GM18907 (cell line): ENCODE data around the gene COPS4.
A peak's percentile ranks its signal among the peaks of the same experiment; 100 is the strongest.
"Not testable (repeated sequence)": the region's sequence is repeated elsewhere in the genome, so short reads cannot be mapped to it uniquely, and the experiment has no call there.

Source experiments
- ATAC-seq: cut with Tn5 transposase; IDR thresholded peaks from one replicate; pipeline ENCODE4 v1.9.1; 2021; ENCODE audit warnings: mild to moderate bottlenecking, moderate library complexity; ENCODE audit not compliant: unreplicated experiment

COPS4 gene

DNA sequence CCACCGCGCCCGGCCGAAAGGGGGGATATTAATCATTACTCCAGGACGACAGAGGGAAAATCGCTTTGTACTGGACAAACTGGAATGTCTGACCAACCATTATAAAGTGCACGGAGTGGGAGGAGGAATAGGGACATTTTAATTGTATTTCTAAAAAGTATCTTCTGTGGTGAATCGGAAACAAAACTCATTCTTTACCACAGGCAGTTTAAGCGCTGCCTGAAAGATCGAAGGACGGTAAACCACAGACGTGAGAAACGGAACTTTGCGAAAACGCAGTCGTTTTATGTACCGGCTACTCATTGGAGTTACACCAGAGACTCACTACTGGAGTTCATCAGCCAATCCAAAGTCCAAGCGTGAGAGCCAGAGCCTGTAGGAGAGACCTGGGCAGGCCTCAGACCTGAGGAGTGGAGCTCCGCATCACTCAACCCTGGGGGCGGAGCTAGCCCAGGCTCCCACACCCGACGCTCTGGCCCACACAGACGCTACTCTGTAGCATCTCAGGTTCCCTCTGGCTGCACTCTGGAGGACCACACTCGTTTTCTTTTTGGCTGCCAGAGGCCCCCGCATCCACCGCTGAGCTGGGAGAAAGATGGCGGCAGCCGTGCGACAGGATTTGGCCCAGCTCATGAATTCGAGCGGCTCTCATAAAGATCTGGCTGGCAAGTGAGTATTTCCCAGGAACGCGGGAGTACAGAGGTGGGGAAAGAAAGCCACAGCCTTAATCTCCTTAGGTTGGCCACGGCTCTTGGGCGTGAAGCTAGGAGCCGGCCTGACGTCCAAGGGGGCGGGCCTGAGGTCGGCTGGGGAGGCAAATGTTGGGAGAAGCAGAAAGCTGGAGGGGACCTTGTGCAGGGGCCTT, at the start of gene COPS4:
TSS of gene COPS4 (plus strand) at position 554 of the 865 bp plus-strand sequence. CDS start at position 596, 42 bp downstream.
- ATAC-seq = peak; percentile 99

GRCh38 chr4:82987519-82987918, 47.5 kb upstream of the COPS4 start:
- not testable (repeated sequence) for ATAC-seq

DNA sequence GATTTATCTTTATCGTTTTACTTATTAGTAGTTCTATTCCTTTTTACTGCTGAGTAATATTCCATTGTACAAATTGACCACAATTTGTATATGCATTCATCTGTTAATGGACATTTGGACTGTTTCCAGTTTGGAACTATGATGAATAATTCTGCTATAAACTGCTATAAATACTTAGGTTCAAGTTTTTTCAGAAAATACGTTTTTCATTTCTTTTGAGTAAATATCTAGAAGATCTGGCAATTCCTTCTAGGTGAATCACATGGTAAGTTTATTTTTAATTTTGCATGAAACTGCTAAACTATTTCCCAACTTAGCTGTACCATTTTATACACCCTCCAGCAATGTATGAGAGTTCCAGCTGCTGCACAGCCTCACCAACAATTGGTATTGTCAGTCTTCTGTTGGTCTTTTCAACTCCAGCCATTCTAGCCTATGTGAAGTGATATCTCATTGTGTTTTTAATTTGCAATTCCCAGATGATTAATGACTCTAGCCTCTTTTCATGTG, 46.6 kb upstream of the COPS4 start:
- no peak for ATAC-seq

DNA sequence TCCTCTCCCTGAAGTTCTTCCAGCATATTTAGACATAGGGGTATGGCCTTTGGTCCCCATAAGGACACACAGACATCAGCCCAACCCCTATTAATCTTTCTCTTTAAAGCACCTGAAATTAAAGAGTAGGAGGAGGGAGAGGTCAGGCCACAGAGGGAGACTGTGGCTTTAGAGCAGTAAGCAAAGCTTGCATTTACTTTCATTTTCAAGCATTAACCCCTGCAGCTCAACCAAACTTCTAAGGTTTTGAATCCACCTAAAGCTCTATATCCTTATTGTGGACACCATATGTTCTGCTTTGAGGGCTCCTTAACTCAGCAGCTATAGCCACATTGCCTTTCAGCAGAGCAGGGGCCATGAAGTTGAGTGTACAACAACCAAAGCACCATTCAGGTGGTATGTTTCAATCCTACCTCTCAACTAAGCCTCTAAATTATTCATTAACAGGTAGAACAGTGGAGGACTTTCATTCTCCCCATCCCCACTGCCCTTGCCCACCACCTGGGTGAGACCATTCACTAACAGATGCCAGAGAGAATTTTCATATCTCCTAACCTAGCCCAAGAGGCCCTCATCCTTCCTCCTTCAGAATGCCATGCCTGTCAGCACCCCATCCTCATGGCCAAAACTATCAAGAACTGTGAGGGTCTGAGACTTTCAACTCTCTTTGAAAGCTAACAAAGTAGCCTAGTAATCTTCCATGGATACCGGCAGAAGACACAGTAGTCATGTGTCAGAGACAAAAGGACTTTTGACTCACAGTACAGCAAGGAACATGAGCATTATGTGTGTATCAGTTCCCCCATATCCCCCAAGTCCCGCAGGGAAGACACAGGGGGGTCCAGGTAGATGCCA, 45.2 kb upstream of the COPS4 start:
- ATAC-seq = peak; percentile 88

GRCh38 chr4:82994834-82995233, 40.1 kb upstream of the COPS4 start:
- ATAC-seq = no peak

DNA sequence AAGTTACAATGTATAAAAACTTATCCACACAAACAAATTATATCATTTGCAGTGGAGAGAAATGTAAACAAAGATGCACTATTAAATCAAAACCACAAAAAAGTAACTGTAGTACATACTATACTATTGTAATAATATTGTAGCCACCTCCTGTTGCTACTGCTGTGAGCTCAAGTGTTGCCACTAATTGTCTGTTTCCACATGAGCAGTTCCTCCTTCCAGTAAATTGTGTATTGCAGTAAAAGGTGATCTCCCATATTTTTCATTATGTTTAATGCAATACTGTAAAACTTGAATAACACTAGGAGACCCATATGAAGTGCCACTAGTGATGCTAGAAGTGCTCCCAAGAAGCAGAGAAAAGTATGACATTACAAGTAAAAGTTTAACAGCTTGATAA, 36.1 kb upstream of the COPS4 start:
- ATAC-seq = no peak

- ATAC-seq = no peak
Observed at GRCh38 chr4:83002329-83002728, 32.7 kb upstream of the COPS4 start.

GRCh38 chr4:83003044-83003791, 31.8 kb upstream of the COPS4 start:
- not testable (repeated sequence) for ATAC-seq

DNA sequence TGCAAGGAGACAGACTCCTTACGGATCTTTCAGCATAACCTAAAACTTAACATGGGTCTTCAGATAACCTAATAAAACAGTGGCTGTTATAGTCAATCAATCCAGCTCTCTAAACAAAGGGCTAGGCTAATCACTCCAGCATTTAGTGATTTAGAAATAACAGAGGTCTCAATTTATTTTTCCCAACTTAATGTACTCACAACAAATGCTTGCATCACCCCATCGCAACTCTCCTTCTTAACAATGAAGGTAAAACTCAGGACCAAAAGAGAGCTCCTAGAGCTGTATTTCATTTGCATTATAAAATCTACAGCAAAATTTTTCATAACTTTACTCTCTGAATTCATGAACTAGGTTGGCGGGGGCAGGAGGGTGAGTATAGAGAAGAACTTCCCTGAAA, 25.5 kb upstream of the COPS4 start:
- ATAC-seq = no peak

DNA sequence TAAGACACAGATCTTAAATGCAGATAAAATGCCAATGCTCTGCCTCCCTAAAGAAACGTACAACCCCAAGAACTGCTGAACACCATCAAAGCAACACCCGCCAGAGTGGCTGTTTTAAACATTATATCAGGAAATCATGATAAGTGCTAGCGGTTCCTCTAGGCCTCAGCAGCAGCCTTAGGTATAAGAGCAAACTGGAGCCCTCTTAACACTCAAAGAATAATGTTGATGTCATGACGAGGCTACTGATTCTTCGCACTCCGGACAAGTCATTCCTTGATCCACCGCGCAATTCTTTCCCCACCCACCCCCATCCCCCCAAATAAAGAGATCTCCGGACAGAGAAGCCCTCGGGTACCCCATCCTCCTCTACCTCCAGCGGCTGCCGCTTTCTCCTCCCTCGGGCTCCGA, 24.9 kb upstream of the COPS4 start:
- no peak for ATAC-seq

DNA sequence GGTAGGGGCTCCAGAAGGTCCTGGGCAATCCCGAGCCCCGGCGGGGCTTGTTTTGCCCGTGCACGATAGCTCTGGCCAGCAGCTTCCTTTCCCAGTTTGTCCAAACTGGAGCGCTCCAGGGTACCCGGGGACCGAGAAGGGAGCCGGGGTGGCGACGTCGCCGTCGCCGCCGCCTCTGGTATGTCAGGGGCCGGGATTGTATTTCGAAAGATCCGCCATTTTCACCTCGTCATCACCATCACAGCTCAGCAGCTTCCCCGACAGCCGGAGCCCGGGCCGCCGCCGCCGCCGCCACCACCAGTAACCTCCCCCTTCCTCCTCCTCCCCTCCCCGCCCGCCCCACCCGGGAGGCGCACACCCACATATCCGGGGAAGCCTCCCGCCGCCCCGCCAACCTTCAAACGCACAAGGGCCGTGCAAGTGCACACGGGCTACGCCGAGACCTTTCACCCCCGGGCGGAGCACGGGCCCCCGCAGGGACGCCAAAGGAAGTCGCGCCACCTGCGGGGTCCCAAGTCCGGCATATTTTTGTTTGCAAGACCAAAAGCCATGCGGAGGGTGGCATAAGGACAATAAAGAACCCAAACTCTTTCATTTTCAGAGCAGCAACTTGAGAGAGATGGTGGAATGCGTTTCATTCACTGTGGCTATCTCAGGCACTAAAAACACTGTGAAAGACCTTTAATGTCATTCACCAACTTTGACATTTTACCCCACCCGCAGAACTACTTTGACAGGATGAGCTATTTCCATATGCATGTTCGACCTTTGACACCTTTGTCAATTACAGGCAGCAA, 24.3 kb upstream of the COPS4 start, which contains the start of gene LIN54:
TSS of gene LIN54 (minus strand) at position 302 of the 797 bp plus-strand sequence. CDS start 25,979 bp downstream, outside the sequence.
- ATAC-seq = peak; percentile 41

- no peak for ATAC-seq
Observed at GRCh38 chr4:83011689-83012199, 23.2 kb upstream of the COPS4 start.

GRCh38 chr4:83012200-83012686, 22.7 kb upstream of the COPS4 start:
- peak; percentile 18 for ATAC-seq

- ATAC-seq = peak; percentile 87
Observed at GRCh38 chr4:83012687-83013419, 22.1 kb upstream of the COPS4 start.

DNA sequence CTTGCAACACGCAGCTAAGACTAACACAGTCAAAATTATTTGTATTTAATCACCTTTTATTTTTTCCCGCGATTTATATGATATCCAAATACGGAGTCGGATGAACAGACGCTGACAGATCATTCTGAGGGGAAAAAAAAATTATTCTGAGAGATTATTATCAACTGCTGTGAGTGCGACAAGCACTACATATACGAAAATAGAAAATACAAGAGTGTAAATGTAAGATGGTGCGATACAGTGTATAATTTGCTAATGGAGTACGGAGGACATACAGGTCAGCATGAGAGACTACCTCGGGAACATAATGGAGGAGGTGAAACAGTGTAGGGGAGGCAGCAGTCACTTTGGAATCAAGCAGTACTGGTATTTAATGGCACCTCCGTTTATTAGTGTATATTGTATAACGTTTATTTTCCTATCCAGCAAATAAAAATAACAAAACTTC, 21.5 kb upstream of the COPS4 start:
- no peak for ATAC-seq

DNA sequence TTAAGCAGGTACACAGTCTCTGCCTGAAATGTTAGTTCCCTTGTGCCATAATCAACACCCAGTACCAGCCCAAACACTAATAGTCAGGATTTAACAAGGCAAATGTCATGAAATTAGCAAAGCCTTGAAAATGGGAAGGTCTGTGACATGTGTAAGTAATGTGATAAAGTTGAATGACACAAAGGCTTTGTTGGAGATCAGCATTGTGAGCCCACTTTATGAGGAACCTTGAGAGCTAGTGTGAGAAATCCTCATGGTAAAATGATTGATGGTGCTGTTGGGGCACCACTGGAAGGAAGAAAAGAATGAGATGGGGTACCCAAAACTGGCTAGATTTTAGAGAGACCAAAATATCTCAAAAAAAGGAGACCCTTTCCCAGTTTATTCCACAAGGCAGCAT, 21.1 kb upstream of the COPS4 start:
- ATAC-seq = no peak

DNA sequence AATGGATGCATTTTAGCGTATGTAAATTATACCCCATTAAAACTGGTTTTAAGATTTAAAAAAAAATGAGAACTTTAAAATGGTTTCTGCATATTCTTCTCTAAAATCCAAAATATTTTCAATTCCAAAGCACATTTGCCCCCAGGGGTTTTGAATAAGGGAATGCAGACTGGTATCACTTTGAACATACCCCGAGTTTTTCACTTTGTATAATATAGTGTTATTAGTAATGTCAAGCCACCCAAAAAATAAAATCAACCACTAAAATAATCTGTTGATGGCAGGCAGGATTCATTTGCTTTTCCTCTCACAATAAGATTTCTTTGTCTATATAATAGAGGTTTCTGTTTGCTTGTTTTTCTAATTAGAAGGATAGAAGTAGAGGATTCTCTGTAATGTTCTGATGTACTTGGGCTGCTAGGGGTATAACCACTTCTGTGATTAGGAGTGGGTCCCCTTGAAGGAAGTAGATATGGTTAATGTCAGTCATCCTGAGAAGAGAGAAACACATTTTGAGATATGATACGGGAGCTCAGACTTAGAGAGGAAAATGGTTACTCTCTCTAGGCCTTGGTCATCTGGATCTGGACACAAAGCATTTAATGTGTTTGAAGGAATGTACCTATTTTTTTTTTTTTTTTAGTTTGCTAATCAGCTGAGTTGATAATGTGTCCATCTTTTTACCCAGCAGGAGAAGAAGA, 15.0 kb upstream of the COPS4 start:
- no peak for ATAC-seq
